ENCODE measurements around the gene TSPAN15. TPM values are rescaled to one million over a fixed set of nuclear protein-coding genes. Genes with fewer than 3 reads are reported as not detected.

TSPAN15 gene
- polyA plus RNA-seq = 2.1 to 3.5 TPM (median 2.2 TPM) in 3 replicates
- 0.59 TPM for polyA plus RNA-seq (2011; ENCODE audit: low read depth)
- polyA plus RNA-seq (2011; cell fraction: cytosol; rRNA removed) = 1.3 and 1.8 TPM in 2 replicates
- polyA plus RNA-seq (2011; cell fraction: nucleus; rRNA removed) = 1.4 TPM in 2 replicates
- 1.6 and 3.0 TPM in 2 replicates for polyA plus RNA-seq (2012; ENCODE audit: low replicate concordance)
- 3.8 to 8.8 TPM (median 4.6 TPM) in 3 replicates for polyA minus RNA-seq
- 4.2 TPM for polyA minus RNA-seq (2011; cell fraction: cytosol; rRNA and poly(A)+ RNA removed)
- 1.4 TPM in 2 replicates for polyA minus RNA-seq (2011; cell fraction: nucleus; rRNA and poly(A)+ RNA removed)

- H3K36me3 ChIP-seq (ENCODE audit: control insufficient read depth in 2 of 2, extremely low read depth in 1 of 2, insufficient read depth in 2 of 2, low read length in 2 of 2) = no peaks in the 10 kb centered on the region
- H3K9me3 ChIP-seq (ENCODE audit: control insufficient read depth, low read depth, low read length) = no peaks in the 10 kb centered on the region
- no peaks in the 10 kb centered on the region for H3K9me1 ChIP-seq (ENCODE audit: control insufficient read depth, extremely low read depth, insufficient read depth, low read length)
- H3K4me3 ChIP-seq (ENCODE audit: control insufficient read depth in 2 of 3, extremely low read depth in 1 of 3, insufficient read depth in 2 of 3, low read depth in 1 of 3, low read length in 3 of 3) = peak within 1 kb of the TSS; percentile 56 to 73 (median 68)
- H3K27ac ChIP-seq (ENCODE audit: control insufficient read depth, insufficient read depth, low read length) = no peak within 1 kb of the TSS
- FAIRE-seq (no peak), DNase-seq (ENCODE audit: low read depth, low spot score) (no peak)
- peak within 1 kb of the TSS; percentile 55 for H3K9ac ChIP-seq (ENCODE audit: control insufficient read depth, extremely low read depth, insufficient read depth, low read length)
- H2AFZ ChIP-seq (ENCODE audit: control insufficient read depth, low read length) = peak within 1 kb of the TSS; percentile 85
- no peaks in the 10 kb centered on the region for H3K79me2 ChIP-seq (ENCODE audit: control insufficient read depth, insufficient read depth, low read length)
- dilution Hi-C loops (cut with MboI; ENCODE audit: extremely low pct_ligation_motif_present, low sequenced_read_pairs) = no loop called here
- H4K20me1 ChIP-seq (ENCODE audit: control insufficient read depth, extremely low read depth, insufficient read depth, low read length) = no peaks in the 10 kb centered on the region
- peak within 1 kb of the TSS; percentile 89 for H3K4me2 ChIP-seq (ENCODE audit: control insufficient read depth, extremely low read depth, insufficient read depth, low read depth, low read length)
- peaks cover 29% of the 10 kb centered on the region for H3K4me1 ChIP-seq (ENCODE audit: control insufficient read depth, extremely low read depth, insufficient read depth, low read length)
- H3K27me3 ChIP-seq (ENCODE audit: control insufficient read depth, extremely low read depth, insufficient read depth, low read length) = no peaks in the 10 kb centered on the region
- no peak for TF ChIP-seq CTCF (optimal IDR thresholded peaks at IDR 0.05 in 1 of 3, IDR thresholded peaks at IDR 0.05 in 1 of 3, conservative IDR thresholded peaks at IDR 0.05 in 1 of 3; ENCODE audit: extremely low read depth in 1 of 3, insufficient read depth in 2 of 3, low read length in 3 of 3)
- no peak for TF ChIP-seq EZH2 (IDR thresholded peaks at IDR 0.05; ENCODE audit: low read length)
Observed at GRCh38 chr10:69451209-69451783, at the start of gene TSPAN15. Gene TSPAN15 (plus strand): TSS chr10:69451465. CDS start chr10:69451595, 130 bp downstream.

- dilution Hi-C loops (cut with MboI; ENCODE audit: extremely low pct_ligation_motif_present, low sequenced_read_pairs) = no loop called here
- no peak for FAIRE-seq
Observed at GRCh38 chr10:69402386-69402785, 48.9 kb upstream of the TSPAN15 start.

More at GRCh38 chr10:69402386-69402785, 48.9 kb upstream of the TSPAN15 start:
- H3K27ac ChIP-seq (ENCODE audit: control insufficient read depth, insufficient read depth, low read length) = no peak overlapping the region
- no peak overlapping the region for H3K4me2 ChIP-seq (ENCODE audit: control insufficient read depth, extremely low read depth, insufficient read depth, low read depth, low read length)
- TF ChIP-seq EZH2 (IDR thresholded peaks at IDR 0.05; ENCODE audit: low read length) (no peak), CTCF (optimal IDR thresholded peaks at IDR 0.05 in 1 of 3, IDR thresholded peaks at IDR 0.05 in 1 of 3, conservative IDR thresholded peaks at IDR 0.05 in 1 of 3; ENCODE audit: extremely low read depth in 1 of 3, insufficient read depth in 2 of 3, low read length in 3 of 3) (no peak)
- no peaks in the 10 kb centered on the region for H3K27me3 ChIP-seq (ENCODE audit: control insufficient read depth, extremely low read depth, insufficient read depth, low read length)
- H3K79me2 ChIP-seq (ENCODE audit: control insufficient read depth, insufficient read depth, low read length) = no peaks in the 10 kb centered on the region
- H3K4me3 ChIP-seq (ENCODE audit: control insufficient read depth in 2 of 3, extremely low read depth in 1 of 3, insufficient read depth in 2 of 3, low read depth in 1 of 3, low read length in 3 of 3) = no peak overlapping the region
- H3K36me3 ChIP-seq (ENCODE audit: control insufficient read depth in 2 of 2, extremely low read depth in 1 of 2, insufficient read depth in 2 of 2, low read length in 2 of 2) = peaks cover 18 to 23% of the 10 kb centered on the region in 2 experiments
- H4K20me1 ChIP-seq (ENCODE audit: control insufficient read depth, extremely low read depth, insufficient read depth, low read length) = peaks cover 3% of the 10 kb centered on the region
- H3K9me1 ChIP-seq (ENCODE audit: control insufficient read depth, extremely low read depth, insufficient read depth, low read length) = peaks cover 4% of the 10 kb centered on the region
- H3K4me1 ChIP-seq (ENCODE audit: control insufficient read depth, extremely low read depth, insufficient read depth, low read length) = peaks cover 17% of the 10 kb centered on the region
- no peak overlapping the region for H3K9ac ChIP-seq (ENCODE audit: control insufficient read depth, extremely low read depth, insufficient read depth, low read length)
- H2AFZ ChIP-seq (ENCODE audit: control insufficient read depth, low read length) = no peak overlapping the region
- no peak for DNase-seq (ENCODE audit: low read depth, low spot score)
- no peaks in the 10 kb centered on the region for H3K9me3 ChIP-seq (ENCODE audit: control insufficient read depth, low read depth, low read length)
